Esophagus muscularis mucosa (tissue), 4 donors: ENCODE measurements around the gene PXN. TPM values are rescaled to one million over a fixed set of nuclear protein-coding genes. Genes with fewer than 3 reads are reported as not detected.

Experiments used
- DNase-seq: peaks from one replicate; pipeline ENCODE4 v3.0.0-alpha.2; 2017; ENCODE audit errors: extremely low spot score
- H3K27ac ChIP-seq, 4 donors: fragments of 200-600 bp; sonication (generic); replicated peaks in 1 of 4; 1 replicate in 3 of 4; 2 replicates in 1 of 4; pipeline ENCODE4 v1.5.1; 2016 to 2019; ENCODE audit warnings: mild to moderate bottlenecking in 1 of 4
- H3K27me3 ChIP-seq, 4 donors: fragments of 200-600 bp; sonication (generic); one replicate each; pipeline versions ENCODE4 v1.5.1 to v1.6.0; 2016 to 2019
- H3K36me3 ChIP-seq, 4 donors: fragments of 200-600 bp; sonication (generic); one replicate each; pipeline ENCODE4 v1.5.1; 2016 to 2019
- H3K4me1 ChIP-seq, 4 donors: fragments of 200-600 bp; sonication (generic); one replicate each; pipeline ENCODE4 v1.5.1; 2016 to 2019
- H3K4me3 ChIP-seq, 4 donors: fragments of 200-600 bp; sonication (generic); 1 replicate in 2 of 4; 2 replicates in 2 of 4; pipeline ENCODE4 v1.5.1; 2016 to 2019; ENCODE audit warnings: mild to moderate bottlenecking in 4 of 4, moderate library complexity in 1 of 4
- H3K9me3 ChIP-seq, 4 donors: fragments of 200-600 bp; sonication (generic); 1 replicate in 3 of 4; 2 replicates in 1 of 4; pipeline ENCODE4 v1.5.1; 2016 to 2019
- CTCF ChIP-seq, 3 experiments: fragments of 200-600 bp in 2 of 3; fragments of 450-650 bp in 1 of 3; sonication (generic) in 2 of 3; IDR thresholded peaks; one replicate each; pipeline ENCODE4 v1.5.1; 2017 to 2019; ENCODE audit warnings: antibody characterized with exemption in 3 of 3, mild to moderate bottlenecking in 2 of 3, moderate library complexity in 1 of 3
- EP300 ChIP-seq: sonication (generic); formaldehyde crosslinking; IDR thresholded peaks from one replicate; pipeline ENCODE4 v1.6.1; 2017; ENCODE audit warnings: antibody characterized with exemption
- POLR2A ChIP-seq: fragments of 450-650 bp; IDR thresholded peaks from one replicate; pipeline ENCODE4 v1.6.1; 2017; ENCODE audit warnings: antibody characterized with exemption, moderate library complexity, mild to moderate bottlenecking, low read depth
- POLR2AphosphoS5 ChIP-seq, 2 donors: sonication (generic); formaldehyde crosslinking; IDR thresholded peaks; one replicate each; pipeline ENCODE4 v1.6.1; 2017; ENCODE audit warnings: antibody characterized with exemption in 2 of 2
- WGBS: methylation state at CpG from one replicate; pipeline ENCODE4 v1.1.5; 2018; 5-methylcytosine and 5-hydroxymethylcytosine counted together
- intact Hi-C: fragments of 100-400 bp; cut with DNase I; formaldehyde crosslinking; loops from one replicate; pipeline ENCODE4 v1.15.1; 2023
- total RNA-seq, 4 donors: library from RNA; depleted of rRNA; stranded (reverse); fragments of >200 nt; gene quantifications; one replicate each; pipeline versions ENCODE4 v1.1.0 to v1.2.1, GENCODE V29; 2016

PXN gene
- total RNA-seq, 4 donors from 2014 or later, result 51.9 to 89.4 (median 71.9) TPM

GRCh38 chr12:120221576-120221900 lies 44.0 kb downstream of the PXN start:
- Histone ChIP-seq H3K27me3 (no peaks in the 10 kb centered on the region), H3K9me3 (no peaks in the 10 kb centered on the region), H3K4me3 (no peak overlapping the region), H3K27ac (peak overlapping the region in 1 of 4 donors; percentile 4), H3K4me1 (peaks cover 27 to 37% (median 29%) of the 10 kb centered on the region in 4 donors), H3K36me3 (peaks cover 56 to 88% (median 87%) of the 10 kb centered on the region in 4 donors)
- TF ChIP-seq POLR2A, result no peak
- no peak for TF ChIP-seq POLR2AphosphoS5 (IDR thresholded peaks at IDR 0.05)
- no peak for TF ChIP-seq CTCF (IDR thresholded peaks at IDR 0.05)
- no peak for TF ChIP-seq EP300
- WGBS, result 95% methylated on average over 9 of the region's 13 CpGs
- no peak for DNase-seq
- intact Hi-C loops, result no loop called here

DNA sequence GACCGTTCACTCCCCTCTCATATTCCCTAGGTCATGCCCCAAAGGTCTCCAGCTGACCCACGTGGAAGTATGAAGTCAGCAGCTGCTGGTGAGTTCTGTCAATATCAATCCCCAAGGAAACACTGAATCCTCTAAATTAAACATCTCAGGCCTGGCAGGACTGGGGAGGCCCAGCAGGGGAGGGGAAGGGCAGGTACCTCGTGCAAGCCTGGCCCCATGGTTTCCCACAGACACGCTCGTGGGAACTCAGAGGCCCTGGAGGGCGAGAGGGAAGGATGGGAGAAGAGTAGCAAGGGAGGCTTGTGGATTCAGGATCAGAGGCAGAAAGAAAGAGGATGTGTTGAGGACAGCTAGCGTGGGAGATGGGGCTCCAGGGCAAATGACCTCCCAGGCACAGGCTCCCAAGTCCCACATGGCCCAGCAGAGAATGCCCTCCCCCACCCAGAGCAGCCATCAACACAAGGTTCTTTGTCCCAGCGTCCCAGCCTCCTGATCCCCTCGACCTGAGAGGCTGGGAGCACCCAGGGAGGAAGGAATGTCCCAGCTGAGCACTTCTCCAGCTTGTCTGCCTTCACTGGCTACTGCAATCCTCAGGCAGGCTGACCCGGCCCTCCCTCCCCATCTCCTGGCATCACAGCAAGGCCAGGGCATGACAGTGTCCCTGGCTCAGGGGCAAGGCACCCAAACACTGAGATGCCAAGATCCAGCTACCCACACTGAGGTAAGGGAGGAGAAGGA lies 44.5 kb downstream of the PXN start:
- no peaks in the 10 kb centered on the region for H3K9me3 ChIP-seq
- H3K4me1 ChIP-seq, result peaks cover 22 to 32% (median 24%) of the 10 kb centered on the region in 4 donors
- peak overlapping the region in 1 of 4 donors; percentile 37 for H3K27ac ChIP-seq
- intact Hi-C loops, result no loop called here
- peaks cover 59 to 88% (median 87%) of the 10 kb centered on the region in 4 donors for H3K36me3 ChIP-seq
- no peak overlapping the region for H3K4me3 ChIP-seq
- WGBS, result 68% methylated on average over 5 of the region's 10 CpGs
- no peaks in the 10 kb centered on the region for H3K27me3 ChIP-seq
- TF ChIP-seq POLR2A (no peak), POLR2AphosphoS5 (IDR thresholded peaks at IDR 0.05) (no peak), CTCF (IDR thresholded peaks at IDR 0.05) (no peak), EP300 (no peak)
- no peak for DNase-seq

- TF ChIP-seq EP300, result no peak
- TF ChIP-seq POLR2AphosphoS5 (IDR thresholded peaks at IDR 0.05), result no peak
- no peak for TF ChIP-seq POLR2A
- no peak for TF ChIP-seq CTCF (IDR thresholded peaks at IDR 0.05)
- Histone ChIP-seq H3K27ac (no peak overlapping the region), H3K4me1 (peaks cover 1 to 11% (median 3%) of the 10 kb centered on the region in 4 donors), H3K4me3 (no peak overlapping the region), H3K27me3 (no peaks in the 10 kb centered on the region), H3K9me3 (no peaks in the 10 kb centered on the region), H3K36me3 (peaks cover 79 to 100% (median 100%) of the 10 kb centered on the region in 4 donors)
- 89% methylated on average over 15 of the region's 19 CpGs for WGBS
- intact Hi-C loops, result no loop called here
- DNase-seq, result no peak
These were observed 46.6 kb downstream of the PXN start for GRCh38 chr12:120218680-120219606.

GRCh38 chr12:120216742-120217605 lies 48.6 kb downstream of the PXN start:
- DNase-seq, result no peak
- WGBS, result 67% methylated on average over 15 of the region's 32 CpGs
- intact Hi-C loops, result no loop called here
- Histone ChIP-seq H3K36me3 (peaks cover 81 to 100% (median 100%) of the 10 kb centered on the region in 4 donors), H3K9me3 (no peaks in the 10 kb centered on the region), H3K4me1 (peaks cover 0 to 5% (median 2%) of the 10 kb centered on the region in 4 donors), H3K4me3 (no peak overlapping the region), H3K27ac (no peak overlapping the region), H3K27me3 (no peaks in the 10 kb centered on the region)
- TF ChIP-seq CTCF (IDR thresholded peaks at IDR 0.05) (no peak), POLR2AphosphoS5 (IDR thresholded peaks at IDR 0.05) (no peak), EP300 (no peak), POLR2A (no peak)
